ENCODE measurements around the gene CCDC60. TPM values are rescaled to one million over a fixed set of nuclear protein-coding genes. Genes with fewer than 3 reads are reported as not detected.

The CCDC60 gene
- total RNA-seq (2022; extraction: Qiagen RNA extraction): not detected in 5 replicates

DNA sequence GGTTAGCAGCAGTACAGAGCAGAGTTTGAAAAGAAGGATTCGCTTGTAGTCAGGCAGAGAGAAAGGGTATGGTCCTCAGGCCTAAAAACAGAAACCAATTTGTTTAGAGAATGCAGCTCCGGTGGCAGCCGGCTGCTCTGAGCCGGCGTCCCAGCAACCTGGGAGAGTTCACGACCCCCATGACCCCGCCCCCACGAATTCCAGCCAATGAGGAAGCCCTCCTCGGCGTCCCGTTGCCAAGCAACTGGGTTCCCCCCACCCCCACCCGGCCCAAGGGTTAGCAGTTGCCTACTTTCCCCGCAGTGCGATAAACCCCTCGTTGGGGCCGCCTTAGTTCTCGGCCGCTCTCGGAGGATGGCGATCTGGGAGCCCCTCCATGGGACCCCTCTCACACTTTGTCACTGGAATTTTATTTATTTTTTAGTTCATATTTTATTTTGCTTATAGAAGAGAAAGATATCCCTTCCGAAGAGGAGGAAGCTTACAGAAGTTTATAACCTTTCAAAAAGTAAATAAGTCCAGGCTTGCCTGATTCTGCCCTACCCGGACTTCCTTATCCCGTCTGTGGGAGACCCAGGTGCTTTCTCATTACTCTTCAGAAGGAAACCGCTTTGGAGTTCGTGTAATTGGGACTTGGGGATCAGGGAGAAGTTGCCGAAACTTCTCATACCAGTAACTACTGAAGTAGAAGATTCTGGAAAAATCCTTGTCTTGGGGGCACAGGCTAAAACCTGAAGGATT lies at the start of gene CCDC60:
TSS of gene CCDC60 (plus strand) at position 300 of the 741 bp plus-strand sequence. CDS start 448 bp downstream, outside the sequence.

Other genes starting within 250 kb of the CCDC60 start
- 12.1 to 20.8 TPM (median 15.1 TPM) in 5 replicates for gene HSPB8, start 155.8 kb upstream of the CCDC60 start, total RNA-seq (2022; extraction: Qiagen RNA extraction)